Measurements from ENCODE around the gene NUMB. TPM values are rescaled to one million over a fixed set of nuclear protein-coding genes. Genes with fewer than 3 reads are reported as not detected.

Gene NUMB
- total RNA-seq = 49.6 and 53.4 TPM in 2 replicates

- Mint-ChIP-seq H3K4me3 (peak within 1 kb of the TSS; percentile 98), H3K4me1 (ENCODE audit: low read depth) (peaks cover 59% of the 10 kb centered on the region), H3K27me3 (ENCODE audit: insufficient read depth) (no peaks in the 10 kb centered on the region), H3K27ac (peak within 1 kb of the TSS; percentile 98), H3K9me3 (no peaks in the 10 kb centered on the region), H3K36me3 (ENCODE audit: low read depth) (peaks cover 2% of the 10 kb centered on the region)
- DNase-seq (ENCODE audit: low spot score) = peak; percentile 96
- intact Hi-C loops (cut with micrococcal nuclease) = loop anchor here (1.0 to 5.0 kb wide), 9 partner anchors 9 to 532 kb away; partner anchors contain the start of genes DCAF4, PSEN1, RBM25 and RIOX1
These were observed at the start of gene NUMB for GRCh38 chr14:73458183-73458976. Gene NUMB (minus strand): TSS chr14:73458546. CDS start chr14:73355751, 102,795 bp downstream.

GRCh38 chr14:73503648-73504047 lies 45.3 kb upstream of the NUMB start:
- Mint-ChIP-seq H3K27ac (no peak overlapping the region), H3K4me1 (ENCODE audit: low read depth) (no peaks in the 10 kb centered on the region), H3K27me3 (ENCODE audit: insufficient read depth) (no peaks in the 10 kb centered on the region), H3K9me3 (no peaks in the 10 kb centered on the region), H3K36me3 (ENCODE audit: low read depth) (no peaks in the 10 kb centered on the region), H3K4me3 (no peak overlapping the region)
- intact Hi-C loops (cut with micrococcal nuclease) = no loop called here
- DNase-seq (ENCODE audit: low spot score) = no peak

DNA sequence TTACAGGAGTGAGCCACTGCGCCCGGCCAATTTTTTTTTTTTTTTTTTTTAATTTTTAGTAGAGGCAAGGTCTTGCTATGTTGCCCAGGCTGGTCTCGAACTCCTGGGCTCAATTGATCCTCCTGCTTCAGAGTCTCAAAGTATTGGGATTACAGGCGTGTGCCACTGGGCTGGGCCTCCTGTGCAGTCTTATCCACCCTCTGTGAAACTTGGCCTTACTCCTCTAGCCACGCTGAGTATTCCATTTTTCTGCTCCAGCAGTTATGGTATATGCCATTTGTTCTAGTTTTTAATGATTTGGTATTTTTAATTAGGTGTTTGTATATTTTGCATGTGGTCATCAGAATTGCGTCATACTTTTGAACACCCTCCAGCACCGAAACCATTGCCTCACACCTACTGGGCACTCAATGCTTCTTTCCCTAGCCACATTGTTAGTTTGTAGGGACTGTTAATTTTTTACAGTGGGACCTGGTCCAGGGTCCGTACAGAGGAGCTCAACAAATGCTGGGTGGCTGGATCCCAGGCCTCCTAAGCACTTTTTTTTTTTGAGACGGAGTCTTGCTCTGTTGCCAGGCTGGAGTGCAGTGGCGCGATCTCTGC lies 43.8 kb upstream of the NUMB start:
- H3K27me3 Mint-ChIP-seq (ENCODE audit: insufficient read depth) = no peaks in the 10 kb centered on the region
- H3K4me3 Mint-ChIP-seq = no peak overlapping the region
- H3K27ac Mint-ChIP-seq = no peak overlapping the region
- intact Hi-C loops (cut with micrococcal nuclease) = no loop called here
- H3K4me1 Mint-ChIP-seq (ENCODE audit: low read depth) = no peaks in the 10 kb centered on the region
- H3K36me3 Mint-ChIP-seq (ENCODE audit: low read depth) = no peaks in the 10 kb centered on the region
- H3K9me3 Mint-ChIP-seq = no peaks in the 10 kb centered on the region
- no peak for DNase-seq (ENCODE audit: low spot score)

GRCh38 chr14:73500360-73500759 lies 42.0 kb upstream of the NUMB start:
- Mint-ChIP-seq H3K4me3 (no peak overlapping the region), H3K36me3 (ENCODE audit: low read depth) (peaks cover 7% of the 10 kb centered on the region), H3K27ac (no peak overlapping the region), H3K9me3 (no peaks in the 10 kb centered on the region), H3K4me1 (ENCODE audit: low read depth) (peaks cover 11% of the 10 kb centered on the region), H3K27me3 (ENCODE audit: insufficient read depth) (no peaks in the 10 kb centered on the region)
- intact Hi-C loops (cut with micrococcal nuclease) = no loop called here
- no peak for DNase-seq (ENCODE audit: low spot score)

- peaks cover 50% of the 10 kb centered on the region for H3K4me1 Mint-ChIP-seq (ENCODE audit: low read depth)
- no peaks in the 10 kb centered on the region for H3K27me3 Mint-ChIP-seq (ENCODE audit: insufficient read depth)
These were observed 36.2 kb upstream of the NUMB start for GRCh38 chr14:73494593-73494992.

GRCh38 chr14:73492670-73493069 lies 34.3 kb upstream of the NUMB start:
- peak overlapping the region; percentile 86 for H3K4me3 Mint-ChIP-seq
- intact Hi-C loops (cut with micrococcal nuclease) = loop anchor here (5.0 to 10.0 kb wide), 2 partner anchors 270 to 362 kb away; partner anchors contain the start of gene PTGR2
- no peaks in the 10 kb centered on the region for H3K9me3 Mint-ChIP-seq
- H3K27me3 Mint-ChIP-seq (ENCODE audit: insufficient read depth) = no peaks in the 10 kb centered on the region
- no peak for DNase-seq (ENCODE audit: low spot score)
- H3K27ac Mint-ChIP-seq = no peak overlapping the region
- H3K4me1 Mint-ChIP-seq (ENCODE audit: low read depth) = peaks cover 52% of the 10 kb centered on the region
- H3K36me3 Mint-ChIP-seq (ENCODE audit: low read depth) = peaks cover 41% of the 10 kb centered on the region

More at GRCh38 chr14:73494593-73494992, 36.2 kb upstream of the NUMB start:
- Mint-ChIP-seq H3K4me3 (no peak overlapping the region), H3K9me3 (no peaks in the 10 kb centered on the region), H3K27ac (no peak overlapping the region), H3K36me3 (ENCODE audit: low read depth) (peaks cover 40% of the 10 kb centered on the region)
- DNase-seq (ENCODE audit: low spot score) = no peak
- intact Hi-C loops (cut with micrococcal nuclease) = loop anchor here (5.0 to 10.0 kb wide), 2 partner anchors 268 to 360 kb away; partner anchors contain the start of gene PTGR2

- no peak for DNase-seq (ENCODE audit: low spot score)
- Mint-ChIP-seq H3K27me3 (ENCODE audit: insufficient read depth) (peaks cover 2% of the 10 kb centered on the region), H3K4me1 (ENCODE audit: low read depth) (peaks cover 52% of the 10 kb centered on the region), H3K36me3 (ENCODE audit: low read depth) (peaks cover 41% of the 10 kb centered on the region), H3K9me3 (no peaks in the 10 kb centered on the region), H3K4me3 (peak overlapping the region; percentile 86), H3K27ac (peak overlapping the region; percentile 34)
- intact Hi-C loops (cut with micrococcal nuclease) = loop anchor here (5.0 to 10.0 kb wide), 2 partner anchors 270 to 363 kb away; partner anchors contain the start of gene PTGR2
These were observed 33.8 kb upstream of the NUMB start for GRCh38 chr14:73492043-73492552.

DNA sequence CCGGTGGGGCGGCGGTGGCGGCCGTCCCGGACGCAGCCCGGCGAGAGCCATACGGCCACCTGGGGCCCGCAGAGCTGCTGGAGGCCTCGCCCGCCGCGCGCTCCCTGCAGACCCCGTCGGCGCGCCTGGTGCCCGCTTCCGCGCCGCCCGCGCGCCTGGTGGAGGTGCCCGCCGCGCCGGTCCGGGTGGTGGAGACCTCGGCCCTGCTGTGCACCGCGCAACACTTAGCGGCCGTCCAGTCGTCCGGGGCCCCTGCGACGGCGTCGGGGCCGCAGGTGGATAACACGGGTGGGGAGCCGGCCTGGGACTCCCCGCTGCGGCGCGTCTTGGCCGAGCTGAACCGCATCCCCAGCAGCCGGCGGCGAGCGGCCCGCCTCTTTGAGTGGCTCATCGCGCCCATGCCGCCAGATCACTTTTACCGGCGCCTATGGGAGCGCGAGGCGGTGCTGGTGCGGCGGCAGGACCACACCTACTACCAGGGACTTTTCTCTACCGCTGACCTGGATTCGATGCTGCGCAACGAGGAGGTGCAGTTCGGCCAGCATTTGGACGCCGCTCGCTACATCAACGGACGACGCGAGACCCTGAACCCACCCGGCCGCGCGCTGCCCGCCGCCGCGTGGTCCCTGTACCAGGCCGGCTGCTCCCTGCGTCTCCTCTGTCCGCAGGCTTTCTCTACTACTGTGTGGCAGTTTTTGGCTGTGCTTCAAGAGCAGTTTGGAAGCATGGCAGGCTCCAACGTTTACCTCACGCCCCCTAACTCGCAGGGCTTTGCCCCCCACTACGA lies 33.1 kb upstream of the NUMB start:
- Mint-ChIP-seq H3K36me3 (ENCODE audit: low read depth) (peaks cover 41% of the 10 kb centered on the region), H3K4me3 (peak overlapping the region; percentile 86), H3K4me1 (ENCODE audit: low read depth) (peaks cover 52% of the 10 kb centered on the region), H3K27me3 (ENCODE audit: insufficient read depth) (peaks cover 5% of the 10 kb centered on the region), H3K9me3 (no peaks in the 10 kb centered on the region), H3K27ac (peak overlapping the region; percentile 86)
- peak; percentile 75 for DNase-seq (ENCODE audit: low spot score)
- intact Hi-C loops (cut with micrococcal nuclease) = loop anchor here (1.0 to 10.0 kb wide), 8 partner anchors 78 to 528 kb away; partner anchors contain the start of genes ACOT2, BBOF1, ENTPD5 and PNMA1

DNA sequence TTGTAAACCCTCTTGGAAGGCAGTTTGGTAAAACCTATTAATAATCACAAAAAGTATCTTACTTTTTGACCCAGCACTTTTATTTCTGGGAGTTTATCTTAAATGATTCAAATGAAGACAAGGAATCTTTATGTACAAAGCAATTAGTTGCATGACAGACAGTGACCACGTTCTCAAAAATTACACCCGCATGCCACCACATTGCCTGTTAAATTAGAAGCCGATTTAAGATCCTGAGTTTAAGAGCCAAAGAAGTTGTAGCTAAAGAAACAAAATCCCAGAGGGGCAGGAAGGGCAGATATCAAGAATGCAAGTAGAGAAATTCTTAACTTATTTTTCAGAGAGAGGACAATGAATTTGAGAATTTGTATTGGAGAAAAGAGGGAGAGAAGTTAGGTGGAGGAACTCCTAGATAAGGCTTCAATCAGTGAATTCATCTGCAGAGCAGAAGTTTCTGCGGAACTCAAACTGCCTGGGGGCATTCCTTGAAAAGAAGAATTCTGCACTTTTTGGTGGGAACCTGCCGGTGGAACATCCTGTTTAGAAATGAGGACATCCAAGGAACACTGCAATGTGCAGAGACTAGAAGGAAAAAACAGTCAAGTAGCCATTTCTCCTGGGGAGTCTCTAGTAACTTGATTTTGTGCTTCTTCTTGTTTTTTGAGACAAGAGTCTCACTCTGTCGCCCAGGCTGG lies 31.3 kb upstream of the NUMB start:
- H3K4me1 Mint-ChIP-seq (ENCODE audit: low read depth) = peaks cover 34% of the 10 kb centered on the region
- peaks cover 27% of the 10 kb centered on the region for H3K36me3 Mint-ChIP-seq (ENCODE audit: low read depth)
- H3K27ac Mint-ChIP-seq = peak overlapping the region; percentile 20

DNA sequence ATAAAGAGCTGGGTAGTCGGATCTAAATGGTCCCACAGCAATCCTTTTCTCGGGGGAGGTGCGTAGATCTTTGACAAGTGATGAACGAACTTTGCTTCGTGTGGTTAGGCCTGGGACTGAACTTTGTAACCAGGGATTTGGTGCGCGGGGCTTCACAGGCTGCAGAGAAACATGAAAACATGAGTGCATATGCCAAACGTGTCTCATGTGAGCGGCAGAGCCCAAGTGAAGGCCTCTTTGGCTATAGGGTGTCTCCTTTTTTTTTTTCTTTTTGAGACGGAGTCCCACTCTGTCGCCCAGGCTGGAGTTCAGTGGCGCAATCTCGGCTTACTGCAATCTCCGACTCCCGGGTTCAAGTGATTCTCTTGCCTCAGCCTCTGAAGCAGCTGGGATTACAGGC lies 20.3 kb upstream of the NUMB start:
- DNase-seq (ENCODE audit: low spot score) = no peak
- Mint-ChIP-seq H3K4me3 (no peak overlapping the region), H3K9me3 (no peaks in the 10 kb centered on the region), H3K27ac (no peak overlapping the region), H3K27me3 (ENCODE audit: insufficient read depth) (peaks cover 4% of the 10 kb centered on the region), H3K4me1 (ENCODE audit: low read depth) (peaks cover 5% of the 10 kb centered on the region), H3K36me3 (ENCODE audit: low read depth) (no peaks in the 10 kb centered on the region)
- intact Hi-C loops (cut with micrococcal nuclease) = no loop called here

More for the DNA sequence above, 31.3 kb upstream of the NUMB start:
- intact Hi-C loops (cut with micrococcal nuclease) = loop anchor here (1.0 to 10.0 kb wide), 4 partner anchors 31 to 365 kb away; partner anchors contain the start of genes DNAL1, NUMB and PTGR2
- H3K4me3 Mint-ChIP-seq = peak overlapping the region; percentile 68
- no peaks in the 10 kb centered on the region for H3K9me3 Mint-ChIP-seq
- peaks cover 5% of the 10 kb centered on the region for H3K27me3 Mint-ChIP-seq (ENCODE audit: insufficient read depth)
- no peak for DNase-seq (ENCODE audit: low spot score)

- no peak for DNase-seq (ENCODE audit: low spot score)
- Mint-ChIP-seq H3K27me3 (ENCODE audit: insufficient read depth) (peaks cover 4% of the 10 kb centered on the region), H3K9me3 (no peaks in the 10 kb centered on the region), H3K4me1 (ENCODE audit: low read depth) (peaks cover 5% of the 10 kb centered on the region), H3K36me3 (ENCODE audit: low read depth) (no peaks in the 10 kb centered on the region), H3K4me3 (no peak overlapping the region), H3K27ac (no peak overlapping the region)
- intact Hi-C loops (cut with micrococcal nuclease) = no loop called here
These were observed 19.4 kb upstream of the NUMB start for GRCh38 chr14:73477618-73478266.
